K562 (cell line): Measurements from ENCODE around the gene DRC3. TPM values are rescaled to one million over a fixed set of nuclear protein-coding genes. Genes with fewer than 3 reads are reported as not detected.

Experiments
- ATAC-seq: fragments of 200-7000 bp; cut with Tn5 transposase; 3 replicates; pipeline ENCODE4 v1.9.1; 2020; ENCODE audit warnings: moderate library complexity
- BruUV-seq: library from RNA; stranded (reverse); fragments of 400-500 nt; replicated peaks from 2 replicates; lab custom pipeline; 2021; lab: Mats Ljungman, UMichigan
- CTCF ChIA-PET: fragments of 300-600 bp; formaldehyde crosslinking; extraction: SDS; loops from one replicate; lab custom pipeline; 2021; ENCODE audit warnings: low intra/inter-chr PET ratio; lab: Yijun Ruan, JAX
- POLR2A ChIA-PET: fragments of 300-600, 350-650 bp; sonication (Branson Sonifier 250); formaldehyde crosslinking; extraction: SDS; loops from one replicate; lab custom pipeline; 2021; ENCODE audit warnings: antibody characterized with exemption, inconsistent platforms; lab: Yijun Ruan, JAX
- DNase-seq, 4 experiments: peaks; one replicate each; pipeline versions ENCODE4 v3.0.0 to v3.0.0-alpha.2; 2011 to 2018; ENCODE audit warnings: low spot score in 3 of 4, mixed read lengths in 3 of 4; ENCODE audit errors: extremely low read depth in 1 of 4
- FAIRE-seq: peaks from 2 replicates; lab custom pipeline; 2011; peaks lifted over from hg19 to GRCh38; lab: Jason Lieb, UNC
- H2AFZ ChIP-seq: 2 replicates; pipeline ENCODE4 v1.6.0; 2011; ENCODE audit warnings: low read depth, low read length, control low read depth, inconsistent platforms
- H3K27ac ChIP-seq: fragments of 200-600 bp; 3 replicates; pipeline ENCODE4 v1.8.0; 2011; ENCODE audit warnings: low read depth, mild to moderate bottlenecking, control low read depth, inconsistent platforms, low read length, moderate library complexity, mixed read lengths; ENCODE audit errors: extremely low read depth
- H3K27me3 ChIP-seq, 2 experiments: fragments of 300-600 bp in 1 of 2; 2 replicates in 1 of 2; 3 replicates in 1 of 2; pipeline versions ENCODE4 v1.6.0 to v1.8.0; 2011; ENCODE audit warnings: inconsistent platforms in 2 of 2, low read length in 2 of 2, mild to moderate bottlenecking in 1 of 2, mixed read lengths in 1 of 2, moderate library complexity in 1 of 2; ENCODE audit not compliant: control insufficient read depth in 2 of 2, insufficient read depth in 2 of 2
- H3K36me3 ChIP-seq: fragments of 300-600 bp; 3 replicates; pipeline ENCODE4 v1.8.0; 2011; ENCODE audit warnings: mild to moderate bottlenecking, low read length, inconsistent platforms; ENCODE audit not compliant: control insufficient read depth, insufficient read depth
- H3K4me1 ChIP-seq, 2 experiments: fragments of 200-600 bp in 1 of 2; replicated peaks in 1 of 2; 2 replicates in 1 of 2; 3 replicates in 1 of 2; pipeline versions ENCODE4 v1.5.1 to v1.8.0; 2011; ENCODE audit warnings: inconsistent platforms in 2 of 2, low read length in 2 of 2, mild to moderate bottlenecking in 1 of 2, mixed read lengths in 1 of 2, moderate library complexity in 1 of 2; ENCODE audit not compliant: control insufficient read depth in 2 of 2, insufficient read depth in 2 of 2
- H3K4me2 ChIP-seq: 2 replicates; pipeline ENCODE4 v1.6.1; 2011; ENCODE audit warnings: low read length, control low read depth, inconsistent platforms, mixed read lengths; ENCODE audit not compliant: insufficient read depth
- H3K4me3 ChIP-seq: fragments of 200-600 bp; sonication (generic), shearing (Covaris generic); 2 replicates; pipeline ENCODE4 v1.5.1; 2016; ENCODE audit warnings: control low read depth, inconsistent platforms
- H3K79me2 ChIP-seq: fragments of 200-600 bp; 3 replicates; pipeline ENCODE4 v1.8.0; 2011; ENCODE audit warnings: low read length, inconsistent platforms; ENCODE audit not compliant: control insufficient read depth, insufficient read depth
- H3K9ac ChIP-seq, 2 experiments: 2 replicates each; pipeline versions ENCODE4 v1.6.0 to v1.6.1; 2011; ENCODE audit warnings: low read depth in 2 of 2, low read length in 2 of 2, control low read depth in 1 of 2, inconsistent platforms in 1 of 2, mild to moderate bottlenecking in 1 of 2, mixed read lengths in 1 of 2; ENCODE audit not compliant: insufficient read depth in 1 of 2
- H3K9me1 ChIP-seq: one replicate; pipeline ENCODE4 v1.6.0; 2011; ENCODE audit warnings: inconsistent platforms, mild to moderate bottlenecking, low read length, moderate library complexity; ENCODE audit not compliant: control insufficient read depth, insufficient read depth
- H3K9me3 ChIP-seq: replicated peaks from 2 replicates; pipeline ENCODE4 v1.5.1; 2011; ENCODE audit warnings: low read depth, low read length, inconsistent platforms; ENCODE audit not compliant: control insufficient read depth, insufficient read depth
- H4K20me1 ChIP-seq: replicated peaks from 2 replicates; pipeline ENCODE4 v1.6.1; 2011; ENCODE audit warnings: low read length, inconsistent platforms, mixed read lengths; ENCODE audit not compliant: control insufficient read depth, insufficient read depth
- CCAR2 ChIP-seq: fragments of 200-400 bp; formaldehyde crosslinking; IDR thresholded peaks from 2 replicates; pipeline ENCODE4 v1.6.1; 2017; ENCODE audit warnings: mild to moderate bottlenecking, low read depth, low read length
- DMBX1 ChIP-seq: fragments of 250-450 bp; sonication (Bioruptor Pico); IDR thresholded peaks from 2 replicates; pipeline ENCODE4 v1.8.0; 2022; ENCODE audit warnings: inconsistent platforms, mild to moderate bottlenecking, moderate library complexity, borderline replicate concordance
- FOXP1 ChIP-seq: sonication (generic); formaldehyde crosslinking; IDR thresholded peaks from 2 replicates; pipeline ENCODE4 v1.8.0; 2022; ENCODE audit warnings: mild to moderate bottlenecking, missing genetic modification reagents
- JUND ChIP-seq, 2 experiments: IDR thresholded peaks; 2 replicates in 1 of 2; 3 replicates in 1 of 2; pipeline ENCODE4 v1.6.1; 2011; ENCODE audit warnings: borderline replicate concordance in 2 of 2, low read depth in 2 of 2, low read length in 2 of 2, improper control_type of control experiment in 1 of 2, missing biosample characterization in 1 of 2, missing genetic modification characterization in 1 of 2, missing genetic modification reagents in 1 of 2
- NCOA1 ChIP-seq: fragments of 450-650 bp; IDR thresholded peaks from 2 replicates; pipeline ENCODE4 v1.6.1; 2016; ENCODE audit warnings: low read depth
- NFATC3 ChIP-seq: fragments of 450-650 bp; IDR thresholded peaks from 2 replicates; pipeline ENCODE4 v1.6.1; 2017; ENCODE audit warnings: mild to moderate bottlenecking
- POLR2AphosphoS5 ChIP-seq: IDR thresholded peaks from 2 replicates; pipeline ENCODE4 v1.6.1; 2011; ENCODE audit warnings: mild to moderate bottlenecking, low read depth, low read length, moderate library complexity; ENCODE audit not compliant: control insufficient read depth, insufficient read depth
- SIX5 ChIP-seq, 2 experiments: IDR thresholded peaks; 2 replicates each; pipeline ENCODE4 v1.6.1; 2011; ENCODE audit warnings: low read length in 2 of 2, borderline replicate concordance in 1 of 2, low read depth in 1 of 2, mild to moderate bottlenecking in 1 of 2, moderate library complexity in 1 of 2; ENCODE audit not compliant: insufficient read depth in 1 of 2
- SNAPC5 ChIP-seq: fragments of 250-450 bp; sonication (Bioruptor Pico); IDR thresholded peaks from 2 replicates; pipeline ENCODE4 v1.8.0; 2021; ENCODE audit warnings: moderate library complexity, mild to moderate bottlenecking, inconsistent platforms
- SP1 ChIP-seq: sonication (generic); formaldehyde crosslinking; IDR thresholded peaks from 2 replicates; pipeline ENCODE4 v1.8.1; 2022; ENCODE audit warnings: mild to moderate bottlenecking, missing genetic modification reagents
- TCF3 ChIP-seq: sonication (generic); formaldehyde crosslinking; IDR thresholded peaks from 2 replicates; pipeline ENCODE4 v1.4.0; 2020; ENCODE audit warnings: mild to moderate bottlenecking, missing genetic modification reagents
- ZNF134 ChIP-seq: fragments of 250-450 bp; sonication (Bioruptor Pico); conservative IDR thresholded peaks from 2 replicates; pipeline ENCODE4 v1.4.0; 2020
- ZNF212 ChIP-seq: fragments of 450-650 bp; formaldehyde crosslinking; IDR thresholded peaks from 2 replicates; pipeline ENCODE4 v1.4.0; 2020; ENCODE audit warnings: mild to moderate bottlenecking
- ZNF589 ChIP-seq: fragments of 200-800 bp; sonication (Bioruptor generic); IDR thresholded peaks from 2 replicates; pipeline ENCODE4 v1.6.1; 2016; ENCODE audit warnings: low read depth, missing genetic modification characterization, missing compliant biosample characterization
- WGBS: fragments of 100-300 bp; shearing (Covaris generic); methylation state at CpG from one replicate; pipeline ENCODE4 v1.1.6; 2016; ENCODE audit warnings: low coverage, mixed read lengths; ENCODE audit not compliant: insufficient coverage; ENCODE audit errors: missing lambda C conversion rate; 5-methylcytosine and 5-hydroxymethylcytosine counted together
- in situ Hi-C: fragments of 300-500 bp; cut with MboI; formaldehyde crosslinking; loops from 4 replicates; pipeline ENCODE4 v1.15.0; 2018; ENCODE audit warnings: inconsistent platforms, mixed read lengths
- intact Hi-C: fragments of 100-400 bp; cut with micrococcal nuclease; formaldehyde crosslinking; loops from 2 replicates; pipeline ENCODE4 v1.14.2; 2022
- polyA plus RNA-seq, 8 experiments: library from polyadenylated mRNA; depleted of rRNA in 4 of 8; stranded (reverse) in 5 of 8; unstranded in 3 of 8; fragments of >200 nt; fragmentation: Nextera tagmentation in 2 of 8; fragmentation: Illumina TruSeq in 1 of 8; extraction: Ambion mirVana in 2 of 8; extraction: Trizol in 1 of 8; gene quantifications; 2 replicates each; pipeline versions ENCODE4 v1.2.1 to v1.2.3, GENCODE V29; 2011 to 2014; ENCODE audit warnings: inconsistent platforms in 1 of 8, missing spikeins in 1 of 8
- total RNA-seq, 7 experiments: library from RNA; depleted of rRNA in 6 of 7; stranded (reverse); fragments of >200 nt in 6 of 7; fragmentation: Illumina TruSeq in 2 of 7; extraction: Trizol in 2 of 7; gene quantifications; 2 replicates each; pipeline versions ENCODE4 v1.2.1 to v1.2.3, GENCODE V29; 2011 to 2021; ENCODE audit warnings: low replicate concordance in 1 of 7
- TF ChIP-seq, protein P1 (sequence below): sonication (generic); formaldehyde crosslinking; IDR thresholded peaks from 2 replicates; pipeline ENCODE4 v1.9.0; 2022; ENCODE audit warnings: mild to moderate bottlenecking, missing genetic modification reagents
- TF ChIP-seq, protein P2 (sequence below): sonication (generic); formaldehyde crosslinking; IDR thresholded peaks from 2 replicates; pipeline ENCODE4 v1.8.0; 2023; ENCODE audit warnings: missing genetic modification reagents, mild to moderate bottlenecking, borderline replicate concordance

Gene DRC3
- total and polyA plus RNA-seq, 9 of the 15 experiments (the other 6 are each of a cell fraction or from before 2014, with no cell fraction given), result 0.10 to 0.84 (median 0.30) TPM; not detected in 3

DNA sequence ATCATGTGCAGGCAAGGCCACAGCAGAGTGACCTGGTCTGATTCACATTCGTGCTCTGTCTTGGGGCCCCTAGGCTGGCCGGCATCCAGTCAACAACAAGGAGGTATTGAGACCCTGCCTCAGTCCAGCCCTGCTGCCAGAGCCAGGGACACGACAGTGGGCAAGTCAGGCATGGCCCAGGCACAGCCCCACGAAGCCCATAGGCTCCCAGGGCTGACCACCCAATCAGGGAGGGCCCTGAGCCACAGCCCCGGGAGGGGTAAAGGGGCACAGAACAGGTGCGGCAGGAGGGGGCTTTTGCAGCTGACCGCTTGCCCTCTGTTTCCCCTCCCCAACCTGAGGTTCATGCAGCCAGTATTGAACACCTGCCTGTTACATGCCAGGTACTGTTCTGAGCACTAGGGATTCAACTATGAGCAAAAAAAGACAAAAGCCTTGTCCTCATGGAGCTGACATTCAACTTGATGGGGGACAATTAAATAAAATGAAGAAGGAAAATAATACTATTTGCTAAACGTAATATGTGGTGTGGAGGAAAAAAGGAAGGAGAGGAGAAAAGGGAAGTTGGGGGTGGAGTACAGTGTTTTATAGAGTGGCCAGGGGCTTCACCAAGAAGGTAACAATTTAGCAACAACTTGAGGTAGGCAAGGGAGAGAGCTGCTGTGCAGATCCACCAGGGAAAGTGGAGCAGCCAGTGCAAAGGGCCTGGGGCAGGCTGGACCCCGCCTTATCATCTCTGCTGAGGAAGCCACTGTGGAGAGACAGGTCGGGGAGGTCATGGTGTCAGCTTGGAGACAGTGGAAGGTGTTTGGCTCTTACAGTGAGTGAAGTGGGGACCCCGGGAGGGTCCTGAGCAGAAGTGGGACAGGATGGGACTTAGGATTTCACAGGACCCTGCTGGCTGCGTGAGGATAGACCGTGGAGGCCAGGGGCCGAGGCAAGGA lies 6.1 kb downstream of the DRC3 start:
- H3K9me1 ChIP-seq, result no peaks in the 10 kb centered on the region
- H3K9me3 ChIP-seq, result no peaks in the 10 kb centered on the region
- ChIA-PET POLR2A (no interaction called here), CTCF (no interaction called here)
- WGBS, result 22% methylated on average over 12 of the region's 14 CpGs
- H3K27me3 ChIP-seq, result no peaks in the 10 kb centered on the region
- H3K36me3 ChIP-seq, result no peaks in the 10 kb centered on the region
- H3K9ac ChIP-seq, result no peak overlapping the region
- ATAC-seq (no peak), FAIRE-seq (no peak), DNase-seq (no peak)
- no peaks in the 10 kb centered on the region for H3K79me2 ChIP-seq
- peaks cover 0 to 4% of the 10 kb centered on the region in 2 experiments; a peak in 3 of 5 replicates for H3K4me1 ChIP-seq
- H4K20me1 ChIP-seq, result no peaks in the 10 kb centered on the region
- no peak overlapping the region for H3K4me3 ChIP-seq
- in situ Hi-C loops, result no loop called here
- no peak overlapping the region for H3K27ac ChIP-seq
- no TSS peak for BruUV-seq
- intact Hi-C loops, result no loop called here
- no peak overlapping the region for H2AFZ ChIP-seq
- H3K4me2 ChIP-seq, result no peak overlapping the region
- TF ChIP-seq FOXP1 (CRISPR knock-in tag) (no peak), DMBX1 (no peak), NCOA1 (no peak), SIX5 (IDR thresholded peaks at IDR 0.05; ENCODE audit: borderline replicate concordance in 1 of 2, insufficient read depth in 1 of 2, low read depth in 1 of 2, low read length in 2 of 2) (no peak), SNAPC5 (CRISPR knock-in tag) (no peak), ZNF589 (CRISPR knock-in tag) (no peak), JUND (IDR thresholded peaks at IDR 0.05; ENCODE audit: borderline replicate concordance, low read depth, low read length) (no peak), JUND (tag; IDR thresholded peaks at IDR 0.05; ENCODE audit: borderline replicate concordance, low read depth, low read length) (no peak), ZNF134 (CRISPR knock-in tag) (no peak), SP1 (CRISPR knock-in tag) (no peak), ZNF212 (CRISPR knock-in tag) (no peak), NFATC3 (no peak), POLR2AphosphoS5 (no peak), CCAR2 (no peak), TCF3 (CRISPR knock-in tag) (no peak)
- TF ChIP-seq, protein P1, sequence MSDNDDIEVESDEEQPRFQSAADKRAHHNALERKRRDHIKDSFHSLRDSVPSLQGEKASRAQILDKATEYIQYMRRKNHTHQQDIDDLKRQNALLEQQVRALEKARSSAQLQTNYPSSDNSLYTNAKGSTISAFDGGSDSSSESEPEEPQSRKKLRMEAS (CRISPR knock-in tag), result no peak
- TF ChIP-seq, protein P2, sequence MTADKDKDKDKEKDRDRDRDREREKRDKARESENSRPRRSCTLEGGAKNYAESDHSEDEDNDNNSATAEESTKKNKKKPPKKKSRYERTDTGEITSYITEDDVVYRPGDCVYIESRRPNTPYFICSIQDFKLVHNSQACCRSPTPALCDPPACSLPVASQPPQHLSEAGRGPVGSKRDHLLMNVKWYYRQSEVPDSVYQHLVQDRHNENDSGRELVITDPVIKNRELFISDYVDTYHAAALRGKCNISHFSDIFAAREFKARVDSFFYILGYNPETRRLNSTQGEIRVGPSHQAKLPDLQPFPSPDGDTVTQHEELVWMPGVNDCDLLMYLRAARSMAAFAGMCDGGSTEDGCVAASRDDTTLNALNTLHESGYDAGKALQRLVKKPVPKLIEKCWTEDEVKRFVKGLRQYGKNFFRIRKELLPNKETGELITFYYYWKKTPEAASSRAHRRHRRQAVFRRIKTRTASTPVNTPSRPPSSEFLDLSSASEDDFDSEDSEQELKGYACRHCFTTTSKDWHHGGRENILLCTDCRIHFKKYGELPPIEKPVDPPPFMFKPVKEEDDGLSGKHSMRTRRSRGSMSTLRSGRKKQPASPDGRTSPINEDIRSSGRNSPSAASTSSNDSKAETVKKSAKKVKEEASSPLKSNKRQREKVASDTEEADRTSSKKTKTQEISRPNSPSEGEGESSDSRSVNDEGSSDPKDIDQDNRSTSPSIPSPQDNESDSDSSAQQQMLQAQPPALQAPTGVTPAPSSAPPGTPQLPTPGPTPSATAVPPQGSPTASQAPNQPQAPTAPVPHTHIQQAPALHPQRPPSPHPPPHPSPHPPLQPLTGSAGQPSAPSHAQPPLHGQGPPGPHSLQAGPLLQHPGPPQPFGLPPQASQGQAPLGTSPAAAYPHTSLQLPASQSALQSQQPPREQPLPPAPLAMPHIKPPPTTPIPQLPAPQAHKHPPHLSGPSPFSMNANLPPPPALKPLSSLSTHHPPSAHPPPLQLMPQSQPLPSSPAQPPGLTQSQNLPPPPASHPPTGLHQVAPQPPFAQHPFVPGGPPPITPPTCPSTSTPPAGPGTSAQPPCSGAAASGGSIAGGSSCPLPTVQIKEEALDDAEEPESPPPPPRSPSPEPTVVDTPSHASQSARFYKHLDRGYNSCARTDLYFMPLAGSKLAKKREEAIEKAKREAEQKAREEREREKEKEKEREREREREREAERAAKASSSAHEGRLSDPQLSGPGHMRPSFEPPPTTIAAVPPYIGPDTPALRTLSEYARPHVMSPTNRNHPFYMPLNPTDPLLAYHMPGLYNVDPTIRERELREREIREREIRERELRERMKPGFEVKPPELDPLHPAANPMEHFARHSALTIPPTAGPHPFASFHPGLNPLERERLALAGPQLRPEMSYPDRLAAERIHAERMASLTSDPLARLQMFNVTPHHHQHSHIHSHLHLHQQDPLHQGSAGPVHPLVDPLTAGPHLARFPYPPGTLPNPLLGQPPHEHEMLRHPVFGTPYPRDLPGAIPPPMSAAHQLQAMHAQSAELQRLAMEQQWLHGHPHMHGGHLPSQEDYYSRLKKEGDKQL (CRISPR knock-in tag), result no peak
